Neuron (in vitro differentiated cells): ENCODE results near the gene DST.

ENCODE experiments used
- H2AFZ ChIP-seq: one replicate; pipeline ENCODE4 v1.6.1; 2013; ENCODE audit warnings: low read depth, mild to moderate bottlenecking, inconsistent platforms, low read length, moderate library complexity
- H3K27me3 ChIP-seq: one replicate; pipeline ENCODE4 v1.6.1; 2013; ENCODE audit warnings: low read length; ENCODE audit not compliant: insufficient read depth
- H3K36me3 ChIP-seq: one replicate; pipeline ENCODE4 v1.6.1; 2013; ENCODE audit warnings: low read length; ENCODE audit not compliant: insufficient read depth
- H3K4me1 ChIP-seq: one replicate; pipeline ENCODE4 v1.6.1; 2013; ENCODE audit warnings: low read length; ENCODE audit not compliant: insufficient read depth
- H3K4me3 ChIP-seq: 2 replicates; pipeline ENCODE4 v1.5.1; 2013; ENCODE audit warnings: mild to moderate bottlenecking, low read length, moderate library complexity
- H3K9me3 ChIP-seq: one replicate; pipeline ENCODE4 v1.6.1; 2013; ENCODE audit warnings: low read length

Gene DST

DNA sequence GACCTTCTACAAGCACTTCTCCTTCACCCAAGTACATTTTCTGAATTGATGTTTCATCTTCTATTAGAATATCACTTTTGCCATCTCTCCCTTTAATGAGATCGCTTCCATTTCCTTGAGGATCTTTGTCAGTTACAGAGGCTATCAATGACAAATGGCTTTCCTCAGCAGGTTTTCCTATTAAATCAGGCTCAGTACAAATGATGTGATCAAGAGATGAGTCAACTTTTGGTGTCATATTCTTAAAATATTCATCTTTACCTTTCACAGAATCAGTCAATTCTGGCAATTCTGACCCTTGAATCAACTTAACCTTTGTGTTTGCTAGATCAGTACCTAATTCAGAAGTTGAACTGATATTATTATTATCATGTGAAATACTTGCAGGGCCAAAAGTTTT is 37.3 kb downstream of the DST start:
- Histone ChIP-seq H3K36me3 (peaks cover 81% of the 10 kb centered on the region), H3K4me3 (no peak overlapping the region), H3K27me3 (no peaks in the 10 kb centered on the region), H2AFZ (no peak overlapping the region), H3K9me3 (peaks cover 4% of the 10 kb centered on the region), H3K4me1 (no peaks in the 10 kb centered on the region)

DNA sequence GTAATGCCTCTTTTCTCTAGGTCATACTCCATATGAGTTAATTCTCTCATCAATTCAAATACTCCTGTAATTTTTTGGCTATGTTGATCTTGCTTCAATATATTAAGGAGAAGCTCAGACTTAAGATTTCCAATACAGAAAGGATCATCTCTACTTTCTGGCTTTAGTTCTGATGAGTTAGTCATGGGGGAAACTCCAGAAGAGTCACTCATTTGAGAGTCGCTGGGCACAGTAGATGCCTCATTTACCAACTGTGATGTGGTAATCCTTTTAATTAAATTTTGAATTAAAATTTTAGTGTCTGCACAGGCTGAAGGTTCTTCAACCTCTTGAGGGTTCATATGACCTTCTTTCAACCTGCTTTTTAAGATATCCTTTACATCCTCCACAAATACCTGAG is 38.5 kb downstream of the DST start:
- peaks cover 4% of the 10 kb centered on the region for H3K9me3 ChIP-seq
- H3K27me3 ChIP-seq = no peaks in the 10 kb centered on the region
- no peaks in the 10 kb centered on the region for H3K4me1 ChIP-seq
- peaks cover 88% of the 10 kb centered on the region for H3K36me3 ChIP-seq
- no peak overlapping the region for H2AFZ ChIP-seq
- no peak overlapping the region for H3K4me3 ChIP-seq

DNA sequence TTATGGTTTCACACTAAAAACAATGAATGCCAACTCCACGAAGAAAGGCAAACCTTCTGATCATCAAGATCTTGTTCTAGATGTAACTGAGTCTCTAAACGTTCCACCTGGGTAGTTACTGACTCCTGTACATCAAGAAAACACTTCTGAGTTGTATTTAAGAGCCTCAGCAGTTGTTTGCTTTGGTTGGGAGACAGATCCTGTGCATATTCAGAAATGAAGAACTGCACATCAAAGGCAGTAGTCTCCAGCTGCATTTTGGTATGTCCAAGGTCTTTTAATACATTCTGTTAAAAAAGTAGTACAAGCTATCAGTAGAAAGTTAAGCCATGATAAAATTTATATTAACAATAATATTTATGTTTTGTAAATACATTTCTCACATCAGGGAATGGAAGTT is 41.3 kb downstream of the DST start:
- Histone ChIP-seq H3K36me3 (peaks cover 83% of the 10 kb centered on the region), H3K4me3 (no peak overlapping the region), H3K27me3 (no peaks in the 10 kb centered on the region), H2AFZ (no peak overlapping the region), H3K9me3 (peaks cover 2% of the 10 kb centered on the region), H3K4me1 (no peaks in the 10 kb centered on the region)

GRCh38 chr6:56595490-56596122 is 47.1 kb downstream of the DST start:
- Histone ChIP-seq H3K4me1 (no peaks in the 10 kb centered on the region), H3K27me3 (no peaks in the 10 kb centered on the region), H3K9me3 (no peaks in the 10 kb centered on the region), H3K36me3 (peaks cover 72% of the 10 kb centered on the region), H2AFZ (no peak overlapping the region), H3K4me3 (no peak overlapping the region)

GRCh38 chr6:56594699-56595098 is 48.0 kb downstream of the DST start:
- no peak overlapping the region for H2AFZ ChIP-seq
- H3K4me1 ChIP-seq = no peaks in the 10 kb centered on the region
- H3K27me3 ChIP-seq = no peaks in the 10 kb centered on the region
- no peaks in the 10 kb centered on the region for H3K9me3 ChIP-seq
- peaks cover 71% of the 10 kb centered on the region for H3K36me3 ChIP-seq
- H3K4me3 ChIP-seq = no peak overlapping the region

DNA sequence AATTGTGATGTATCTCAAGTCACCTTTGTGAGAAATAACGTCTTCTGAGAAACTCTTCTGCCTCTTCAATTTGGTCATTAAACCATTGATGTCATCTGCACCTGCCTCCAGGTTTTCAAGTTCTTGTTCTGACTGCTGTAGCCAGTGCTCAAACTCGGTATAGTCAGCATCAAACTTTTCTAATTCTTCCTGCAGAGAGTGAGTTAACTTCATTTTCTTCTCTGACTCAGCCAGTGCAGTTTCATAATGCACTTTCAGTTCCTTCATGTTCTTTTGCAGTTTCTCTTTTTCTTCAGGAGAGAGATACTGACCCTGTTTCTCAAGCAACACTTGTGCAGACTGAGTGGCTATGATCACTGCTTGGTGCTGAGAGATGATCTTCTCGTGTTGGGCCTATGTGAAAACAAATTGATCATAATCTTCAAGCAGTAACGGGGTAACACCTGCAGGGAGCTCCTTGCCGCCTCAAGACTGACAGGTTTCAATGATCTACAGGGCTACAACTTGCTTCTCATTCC is 48.8 kb downstream of the DST start:
- H3K4me3 ChIP-seq = no peak overlapping the region
- H3K36me3 ChIP-seq = peaks cover 73% of the 10 kb centered on the region
- H3K9me3 ChIP-seq = peaks cover 3% of the 10 kb centered on the region
- no peak overlapping the region for H2AFZ ChIP-seq
- H3K4me1 ChIP-seq = no peaks in the 10 kb centered on the region
- H3K27me3 ChIP-seq = no peaks in the 10 kb centered on the region

DNA sequence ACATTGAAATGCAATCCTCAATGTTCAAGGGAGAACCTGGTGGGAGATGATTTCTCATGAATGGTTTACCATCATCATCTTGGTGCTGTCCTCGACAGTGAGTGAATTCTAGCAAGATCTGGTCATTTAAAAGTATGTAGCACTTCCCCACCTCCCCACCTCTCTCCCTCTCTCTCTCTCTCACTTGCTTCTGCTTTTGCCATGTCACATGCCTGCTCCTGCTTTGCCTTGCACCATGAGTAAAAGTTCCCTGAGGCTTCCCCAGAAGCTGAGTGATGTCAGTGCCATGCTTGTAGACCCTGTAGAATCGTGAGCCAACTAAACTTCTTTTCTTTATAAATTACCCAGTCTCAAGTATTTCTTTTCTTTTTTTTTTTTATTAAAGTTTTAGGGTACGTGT is 60.5 kb downstream of the DST start:
- Histone ChIP-seq H3K27me3 (no peaks in the 10 kb centered on the region), H3K4me1 (no peaks in the 10 kb centered on the region), H2AFZ (no peak overlapping the region), H3K36me3 (peaks cover 24% of the 10 kb centered on the region), H3K9me3 (no peaks in the 10 kb centered on the region), H3K4me3 (no peak overlapping the region)

DNA sequence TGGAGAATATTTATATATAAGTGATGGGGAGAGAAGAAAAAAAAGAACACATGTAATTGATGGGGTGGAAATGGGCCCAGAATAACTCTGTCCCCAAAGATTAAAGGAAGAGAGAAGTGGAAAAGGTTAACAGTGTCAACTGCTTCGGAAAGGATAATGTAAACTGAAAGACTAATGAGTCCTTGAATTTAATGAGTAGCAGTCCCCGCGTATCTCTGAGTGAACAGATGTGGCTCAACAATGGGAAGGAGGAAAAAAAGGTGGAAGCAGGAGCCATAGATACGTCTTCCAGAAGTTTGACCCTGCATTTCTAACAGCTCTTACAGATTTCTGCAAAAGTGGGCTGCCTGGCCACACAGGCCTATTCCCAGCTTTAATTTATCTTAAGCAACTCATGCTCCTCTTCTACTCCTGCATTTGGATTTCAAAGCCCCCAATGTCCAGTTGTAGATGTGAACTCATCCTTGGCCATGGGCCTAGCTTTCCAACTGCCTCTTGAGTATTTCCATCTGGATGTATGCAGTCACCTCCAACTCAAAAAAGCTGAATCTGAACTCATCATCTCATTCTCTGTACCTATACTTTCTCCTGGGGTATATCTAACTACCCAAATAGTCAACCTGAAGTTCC is 61.3 kb downstream of the DST start:
- Histone ChIP-seq H3K9me3 (no peaks in the 10 kb centered on the region), H3K4me1 (no peaks in the 10 kb centered on the region), H3K27me3 (no peaks in the 10 kb centered on the region), H3K4me3 (no peak overlapping the region), H3K36me3 (peaks cover 27% of the 10 kb centered on the region), H2AFZ (no peak overlapping the region)

GRCh38 chr6:56580271-56580670 is 62.4 kb downstream of the DST start:
- H3K4me1 ChIP-seq = peaks cover 2% of the 10 kb centered on the region
- H3K9me3 ChIP-seq = no peaks in the 10 kb centered on the region
- no peak overlapping the region for H3K4me3 ChIP-seq
- H3K36me3 ChIP-seq = peaks cover 27% of the 10 kb centered on the region
- no peaks in the 10 kb centered on the region for H3K27me3 ChIP-seq
- H2AFZ ChIP-seq = no peak overlapping the region

GRCh38 chr6:56579155-56579851 is 63.4 kb downstream of the DST start:
- peaks cover 30% of the 10 kb centered on the region for H3K36me3 ChIP-seq
- peaks cover 2% of the 10 kb centered on the region for H3K4me1 ChIP-seq
- H3K9me3 ChIP-seq = no peaks in the 10 kb centered on the region
- no peak overlapping the region for H2AFZ ChIP-seq
- no peak overlapping the region for H3K4me3 ChIP-seq
- H3K27me3 ChIP-seq = no peaks in the 10 kb centered on the region

DNA sequence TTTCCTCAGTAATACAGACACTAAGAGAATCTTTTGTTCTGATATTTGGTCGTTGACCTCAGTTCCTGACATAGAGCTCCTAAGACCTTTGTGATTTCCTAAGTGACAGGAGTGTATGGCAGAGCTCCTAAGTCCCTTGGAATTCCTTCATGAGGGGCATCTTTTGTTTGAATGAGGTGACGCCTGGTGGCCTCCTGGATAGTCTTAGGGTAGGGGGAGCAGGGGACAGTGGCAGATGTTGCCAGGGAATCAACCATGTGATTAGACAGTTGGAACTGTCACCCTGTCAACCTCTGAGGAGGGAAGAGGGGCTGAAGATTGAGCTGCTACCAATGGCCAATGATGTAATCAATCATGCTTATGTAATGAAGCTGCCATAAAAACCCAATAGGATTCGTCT is 67.0 kb downstream of the DST start:
- Histone ChIP-seq H3K4me3 (no peak overlapping the region), H2AFZ (no peak overlapping the region), H3K36me3 (peaks cover 50% of the 10 kb centered on the region), H3K4me1 (peaks cover 2% of the 10 kb centered on the region), H3K9me3 (no peaks in the 10 kb centered on the region), H3K27me3 (no peaks in the 10 kb centered on the region)

DNA sequence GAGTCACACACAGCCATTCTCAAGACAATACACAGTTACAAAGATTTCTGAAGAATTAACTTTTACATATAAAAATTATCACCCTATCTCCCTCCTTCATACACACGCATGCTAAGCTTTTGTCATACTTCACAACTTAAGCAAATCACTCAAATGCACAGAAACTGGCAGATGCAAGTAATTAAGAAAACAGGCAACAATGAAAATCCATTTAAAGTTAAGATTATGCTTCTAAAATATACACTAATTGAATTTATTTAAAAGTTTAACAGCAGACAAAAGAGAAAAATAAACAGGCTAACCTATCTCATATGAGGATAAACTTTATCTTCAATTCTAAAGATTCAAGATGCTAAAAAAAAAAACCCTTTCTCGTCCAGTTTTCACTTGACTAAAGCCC is 68.4 kb downstream of the DST start:
- Histone ChIP-seq H3K27me3 (no peaks in the 10 kb centered on the region), H3K36me3 (peaks cover 50% of the 10 kb centered on the region), H3K4me3 (no peak overlapping the region), H2AFZ (no peak overlapping the region), H3K4me1 (peaks cover 2% of the 10 kb centered on the region), H3K9me3 (peaks cover 2% of the 10 kb centered on the region)

DNA sequence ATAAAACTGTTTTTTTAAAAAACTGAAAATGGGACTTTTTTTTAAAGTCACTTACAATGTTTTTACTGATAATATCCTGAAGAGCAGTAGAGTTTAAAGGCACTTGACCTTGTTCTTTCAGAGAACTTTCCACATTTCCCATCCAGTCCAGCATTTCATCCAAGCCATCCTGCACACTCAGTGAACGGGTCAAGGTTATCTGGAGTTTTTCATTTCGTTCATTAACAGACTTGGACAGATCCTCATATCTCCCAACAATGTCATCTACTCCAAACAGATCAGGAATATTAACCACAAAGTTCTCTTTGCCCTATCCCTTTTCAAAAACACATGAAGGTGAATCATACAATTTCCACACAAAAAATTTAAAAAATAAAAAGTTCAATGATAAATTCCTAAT is 69.1 kb downstream of the DST start:
- H3K27me3 ChIP-seq = no peaks in the 10 kb centered on the region
- H3K9me3 ChIP-seq = peaks cover 2% of the 10 kb centered on the region
- peaks cover 44% of the 10 kb centered on the region for H3K36me3 ChIP-seq
- no peak overlapping the region for H3K4me3 ChIP-seq
- H3K4me1 ChIP-seq = peaks cover 2% of the 10 kb centered on the region
- no peak overlapping the region for H2AFZ ChIP-seq
